NOMO-1 (cell line): ENCODE measurements around the gene GLO1.
A peak's percentile ranks its signal among the peaks of the same experiment; 100 is the strongest.

Experiments
- DNase-seq, 2 experiments: peaks; one replicate each; lab custom pipeline; 2025; ENCODE audit not compliant: unreplicated experiment in 2 of 2; lab: John Stamatoyannopoulos, UW

The GLO1 gene

GRCh38 chr6:38673397-38674165, 29.4 kb downstream of the GLO1 start:
- peak in 1 of 2 experiments; percentile 10 for DNase-seq

- peak in 1 of 2 experiments; percentile 59 for DNase-seq
Measured at GRCh38 chr6:38671885-38672467, 31.0 kb downstream of the GLO1 start.

GRCh38 chr6:38658418-38659167, 44.4 kb downstream of the GLO1 start:
- no peak for DNase-seq

GRCh38 chr6:38656896-38657295, 46.0 kb downstream of the GLO1 start:
- no peak for DNase-seq

DNA sequence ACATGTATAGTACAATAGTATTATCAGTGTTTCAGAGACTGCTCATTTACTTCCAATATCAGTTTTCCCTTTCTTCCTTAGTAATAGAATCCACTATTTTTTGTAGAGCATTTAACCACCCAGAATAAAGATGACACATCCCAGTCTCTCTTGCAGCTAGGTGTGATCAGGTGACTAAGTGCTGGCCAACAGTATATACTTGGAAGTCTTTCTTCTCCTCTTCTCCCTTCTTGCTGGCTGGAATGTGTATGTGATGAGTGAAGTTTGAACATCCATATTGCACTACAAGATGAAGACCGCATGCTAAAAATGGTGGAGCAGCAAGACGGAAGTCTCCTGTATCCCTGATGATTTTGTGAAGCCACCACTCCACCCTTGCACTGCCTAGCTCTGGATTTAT, 48.7 kb downstream of the GLO1 start:
- DNase-seq = no peak

DNA sequence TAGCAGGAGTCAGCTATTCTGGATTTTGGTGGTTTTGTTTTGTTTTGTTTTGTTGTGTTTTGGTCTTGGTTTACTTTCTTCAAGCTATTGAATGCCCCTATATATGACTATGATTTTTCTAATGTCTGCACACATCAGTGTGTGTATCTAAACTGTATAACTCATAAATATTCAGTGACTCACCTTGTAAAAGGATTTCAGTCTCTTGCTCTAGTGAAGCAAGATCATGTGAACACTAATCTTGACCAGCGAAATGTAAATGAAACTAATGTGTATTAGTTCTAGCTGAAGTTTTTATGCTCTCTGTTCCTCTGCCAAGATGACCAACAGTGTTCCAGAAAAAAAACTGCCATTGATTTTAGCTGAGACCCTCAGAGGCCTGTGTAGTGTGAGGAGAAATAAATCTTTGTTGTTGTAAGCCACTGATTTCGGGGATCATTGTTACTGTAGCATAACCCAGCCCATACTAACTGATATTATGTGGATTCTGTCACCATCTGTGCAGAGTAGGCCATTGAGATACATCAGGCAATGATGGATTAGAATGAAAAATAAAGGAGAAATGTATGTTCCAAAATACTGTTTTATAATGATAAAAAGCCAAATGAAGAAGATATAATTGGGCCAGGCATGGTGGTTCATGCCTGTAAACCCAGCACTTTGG, 51.7 kb downstream of the GLO1 start:
- no peak for DNase-seq

- DNase-seq = no peak
Measured at GRCh38 chr6:38650207-38650752, 52.7 kb downstream of the GLO1 start.

GRCh38 chr6:38649744-38650143, 53.2 kb downstream of the GLO1 start:
- DNase-seq = no peak

GRCh38 chr6:38648629-38649028, 54.3 kb downstream of the GLO1 start:
- no peak for DNase-seq

GRCh38 chr6:38646166-38646878, 56.6 kb downstream of the GLO1 start:
- no peak for DNase-seq

GRCh38 chr6:38644951-38645350, 58.0 kb downstream of the GLO1 start:
- DNase-seq = no peak

GRCh38 chr6:38640216-38640909, 62.6 kb downstream of the GLO1 start:
- peak in 1 of 2 experiments; percentile 53 for DNase-seq

GRCh38 chr6:38639498-38640215, 63.3 kb downstream of the GLO1 start, which contains the start of gene BTBD9:
TSS of gene BTBD9 (minus strand) at chr6:38639929.
- peak; percentile 77 to 81 for DNase-seq

DNA sequence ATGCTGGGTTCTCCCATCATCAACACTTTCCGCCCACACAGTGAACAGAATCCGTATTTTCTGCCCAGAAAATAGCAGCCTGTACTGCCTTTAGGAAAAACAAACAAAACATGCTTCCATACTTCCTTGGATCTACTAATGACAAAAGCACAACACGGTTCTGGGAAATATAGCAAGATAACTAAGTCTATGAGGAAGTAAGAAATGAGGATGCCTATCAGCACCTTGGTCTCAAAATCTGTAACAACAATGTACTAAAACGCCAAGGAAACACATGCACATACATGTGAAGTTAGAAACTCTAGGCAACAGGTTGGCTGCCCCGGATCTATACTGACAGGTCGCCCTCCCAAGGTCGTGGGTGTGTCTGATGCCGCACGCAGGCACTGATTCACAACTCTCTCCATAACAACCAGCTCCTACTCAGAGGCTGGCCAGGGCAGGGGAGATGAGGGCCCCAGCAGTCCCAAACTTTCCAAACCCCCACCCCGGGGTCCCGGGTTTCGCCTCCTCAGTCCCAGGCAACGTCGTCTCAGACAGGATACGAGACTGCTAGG, 63.9 kb downstream of the GLO1 start:
- DNase-seq = peak; percentile 5 to 37

DNA sequence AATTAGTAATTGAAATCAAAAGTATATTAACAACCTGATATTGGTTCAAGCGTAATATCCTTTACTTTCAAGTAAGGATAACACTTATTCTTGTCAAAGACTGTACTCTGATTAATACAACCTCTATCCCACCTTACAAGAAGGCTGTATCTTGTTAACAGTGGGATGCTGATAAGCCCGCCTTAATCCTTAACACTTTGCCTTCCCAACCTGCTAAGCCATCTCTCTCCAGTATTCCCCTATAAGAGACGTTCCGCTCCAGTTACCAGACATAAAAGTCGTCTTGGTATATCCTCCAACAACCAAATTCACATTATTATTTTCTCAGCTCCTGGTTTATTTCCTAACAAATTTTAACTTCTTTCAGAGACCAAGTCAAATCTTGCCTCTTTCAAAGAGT, 65.2 kb downstream of the GLO1 start:
- no peak for DNase-seq

GRCh38 chr6:38636027-38636426, 66.9 kb downstream of the GLO1 start:
- DNase-seq = no peak

DNA sequence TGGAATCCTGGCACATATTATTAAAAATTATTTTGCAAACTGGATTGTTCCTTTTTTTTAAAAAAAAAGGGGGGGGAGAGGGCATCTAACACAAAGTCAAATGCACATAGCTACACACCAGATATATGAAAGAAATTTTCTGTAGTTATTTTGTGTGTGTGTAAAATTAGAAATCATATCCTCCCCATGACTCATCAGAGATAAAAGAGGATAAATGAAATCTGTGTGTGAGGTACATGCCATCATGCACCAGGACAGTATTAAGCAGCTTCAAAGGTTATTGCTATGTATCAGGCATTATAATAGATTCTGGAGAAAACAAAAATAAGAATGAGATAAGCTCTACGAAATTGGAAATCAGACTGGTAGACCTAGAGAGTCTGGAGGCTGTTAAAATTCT, 68.4 kb downstream of the GLO1 start:
- no peak for DNase-seq

DNA sequence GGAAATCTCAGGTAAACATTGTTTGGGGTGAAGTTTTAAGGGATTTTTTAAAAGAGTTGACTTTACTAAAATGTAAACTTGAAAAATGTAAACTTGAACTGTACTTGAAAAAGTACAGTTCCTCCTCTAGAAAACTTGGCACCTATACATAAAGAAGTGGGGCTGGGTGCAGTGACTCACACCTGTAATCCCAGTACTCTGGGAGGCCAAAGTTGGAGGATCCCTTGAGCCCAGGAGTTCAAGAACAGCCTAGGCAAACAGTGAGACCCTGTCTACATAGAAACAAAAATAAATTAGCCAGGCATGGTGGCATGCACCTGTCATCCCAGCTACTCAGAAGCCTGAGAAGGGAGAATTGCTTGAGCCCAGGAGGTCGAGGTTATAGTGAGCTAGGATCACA, 70.5 kb downstream of the GLO1 start:
- DNase-seq = no peak
